GM20000 (cell line): ENCODE results near the gene GRIN3B.

Experiments
- DNase-seq: peaks from one replicate; pipeline ENCODE4 v3.0.0; 2012; ENCODE audit warnings: low spot score
- CTCF ChIP-seq: IDR thresholded peaks from 2 replicates; pipeline ENCODE4 v1.5.1; 2012; ENCODE audit warnings: mild to moderate bottlenecking, control low read depth; ENCODE audit errors: extremely low read depth, missing control alignments

Gene GRIN3B

GRCh38 chr19:993361-993830 lies 6.8 kb upstream of the GRIN3B start:
- no peak for DNase-seq
- TF ChIP-seq CTCF = no peak

DNA sequence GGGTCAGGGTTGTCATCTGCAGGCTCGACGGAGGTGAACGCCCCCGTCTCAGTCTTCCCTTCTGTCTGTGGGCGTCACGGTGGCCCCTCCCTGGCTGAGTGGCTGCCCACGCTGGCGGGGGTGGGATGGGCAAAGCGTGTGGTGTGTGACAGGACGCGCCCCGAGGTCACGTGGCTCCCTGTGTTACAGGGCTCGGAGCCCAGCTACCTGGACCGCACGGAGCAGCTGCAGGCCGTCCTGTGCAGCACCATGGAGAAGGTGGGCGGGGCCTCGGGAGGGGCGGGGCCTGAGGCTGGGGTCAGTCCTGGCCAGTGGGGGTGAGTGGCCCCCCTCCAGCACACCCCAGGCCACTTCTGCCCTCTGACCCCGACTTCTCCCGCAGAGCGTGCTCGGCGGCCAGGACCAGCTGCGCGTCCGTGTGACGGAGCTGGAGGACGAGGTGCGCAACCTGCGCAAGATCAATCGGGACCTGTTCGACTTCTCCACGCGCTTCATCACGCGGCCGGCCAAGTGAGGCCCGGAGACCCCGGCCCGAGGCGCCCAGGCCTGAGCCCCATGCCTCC lies 6.3 kb upstream of the GRIN3B start:
- TF ChIP-seq CTCF = no peak
- DNase-seq = no peak

DNA sequence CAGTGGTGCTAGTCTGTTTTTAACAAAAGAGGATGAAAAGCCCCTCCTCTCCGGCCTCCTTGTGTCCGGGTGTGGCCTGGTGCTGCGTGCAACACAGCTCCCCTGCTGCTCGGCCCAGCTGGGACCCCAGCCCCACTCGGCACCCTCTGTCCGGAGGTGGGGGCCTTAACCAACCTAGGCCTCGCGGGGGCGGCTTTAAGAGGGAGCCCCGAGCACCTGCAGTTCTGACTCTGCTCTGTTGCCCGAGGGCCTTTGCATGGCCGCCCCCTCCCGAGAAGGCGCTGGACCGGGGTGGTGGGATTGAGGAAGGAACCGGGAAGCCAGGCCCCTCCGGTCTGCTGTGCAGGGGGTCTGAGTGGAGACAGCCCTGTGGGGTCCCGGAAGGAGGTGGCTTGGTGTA lies 5.7 kb upstream of the GRIN3B start:
- TF ChIP-seq CTCF = no peak

DNA sequence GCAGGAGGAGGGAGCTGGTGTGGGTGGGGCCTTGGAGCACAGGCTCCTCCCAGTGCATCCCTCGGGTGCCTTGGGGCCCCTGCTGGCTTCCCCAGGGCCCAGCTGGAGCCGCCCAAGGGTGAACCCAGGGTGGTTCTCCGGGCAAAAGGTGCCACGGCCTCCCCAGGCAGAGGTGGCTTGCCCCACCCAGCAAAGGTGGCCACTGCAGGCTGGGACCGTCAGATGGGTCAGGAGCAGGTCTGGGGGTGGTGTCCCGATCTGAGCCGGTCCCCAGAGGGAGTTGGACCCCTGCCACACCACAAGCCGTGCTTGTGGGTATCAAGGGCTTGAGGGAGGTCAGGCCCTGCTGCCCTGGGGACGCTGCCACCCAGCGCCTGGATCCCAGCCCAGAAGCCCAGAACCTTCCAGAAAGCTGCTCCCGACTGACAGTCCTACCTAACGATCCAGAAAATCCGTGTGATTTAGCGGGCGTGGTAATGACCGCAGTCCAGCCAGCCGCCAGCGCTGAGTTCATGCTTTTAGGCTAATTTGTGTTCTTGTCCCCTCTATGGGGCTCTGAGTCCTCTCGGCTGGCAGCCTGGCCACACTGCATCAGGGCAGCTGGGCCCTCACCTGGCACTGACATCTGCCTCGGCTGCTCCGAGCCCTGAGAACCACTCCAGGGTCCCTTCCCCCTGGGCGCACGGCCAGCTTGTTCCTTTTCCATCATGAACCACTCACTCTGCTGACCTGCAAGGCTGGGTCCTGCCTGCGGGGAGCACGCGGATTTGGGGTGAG lies 5.0 kb upstream of the GRIN3B start:
- no peak for DNase-seq
- TF ChIP-seq CTCF = no peak

More for the DNA sequence above, 5.7 kb upstream of the GRIN3B start:
- no peak for DNase-seq

GRCh38 chr19:996051-996838 lies 4.0 kb upstream of the GRIN3B start:
- no peak for TF ChIP-seq CTCF

GRCh38 chr19:998064-998463 lies 2.2 kb upstream of the GRIN3B start:
- TF ChIP-seq CTCF = no peak
- DNase-seq = no peak

More at GRCh38 chr19:996051-996838, 4.0 kb upstream of the GRIN3B start:
- no peak for DNase-seq

- no peak for DNase-seq
- TF ChIP-seq CTCF = no peak
Observed at GRCh38 chr19:999379-999719, 870 bp upstream of the GRIN3B start.
